HG03469 (cell line): ENCODE results near the gene ZBTB7B.

ENCODE experiments used
- ATAC-seq: cut with Tn5 transposase; IDR thresholded peaks from one replicate; pipeline ENCODE4 v1.9.1; 2021; ENCODE audit warnings: mild to moderate bottlenecking, moderate library complexity, moderate number of reproducible peaks; ENCODE audit not compliant: unreplicated experiment

Gene ZBTB7B

DNA sequence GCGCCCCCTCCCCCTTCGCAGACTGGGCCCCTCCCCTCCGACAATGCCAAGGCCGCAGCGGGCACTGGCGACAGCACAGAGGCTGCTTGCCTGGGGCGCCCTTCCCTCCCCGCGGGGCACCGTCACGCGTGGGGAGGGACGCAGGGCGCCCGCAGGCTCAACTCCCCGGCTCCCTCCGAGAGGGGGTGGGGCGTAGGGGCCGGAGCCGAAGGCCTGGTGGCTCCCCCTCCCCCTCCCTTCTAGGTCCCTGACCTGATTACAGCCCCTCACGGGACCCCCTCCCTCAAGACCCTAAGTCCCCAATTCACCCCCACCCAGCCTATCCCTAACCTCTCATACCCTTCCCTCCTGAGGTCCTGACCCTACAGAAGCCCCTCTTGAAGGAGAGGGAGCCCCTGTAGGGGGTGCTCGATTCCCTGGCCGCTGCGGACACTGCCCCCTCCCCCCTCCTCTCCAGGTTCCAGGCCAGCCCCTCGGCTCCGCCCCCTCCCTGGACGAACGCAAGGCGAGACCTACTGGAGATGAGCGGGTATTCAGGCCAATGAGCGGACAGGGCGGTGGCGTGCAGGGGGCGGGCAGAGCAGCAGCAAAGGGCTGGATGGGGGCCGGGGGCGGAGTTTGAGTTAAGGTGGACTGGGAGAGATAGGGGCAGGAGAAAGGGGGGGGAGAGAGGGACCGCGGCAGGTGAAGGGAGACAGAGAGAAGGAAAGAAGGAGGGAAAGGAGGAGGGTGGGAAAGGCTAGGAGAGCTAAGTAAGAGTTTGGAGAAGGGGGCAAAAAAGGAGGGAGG is 733 bp upstream of the ZBTB7B start:
- no peak for ATAC-seq

DNA sequence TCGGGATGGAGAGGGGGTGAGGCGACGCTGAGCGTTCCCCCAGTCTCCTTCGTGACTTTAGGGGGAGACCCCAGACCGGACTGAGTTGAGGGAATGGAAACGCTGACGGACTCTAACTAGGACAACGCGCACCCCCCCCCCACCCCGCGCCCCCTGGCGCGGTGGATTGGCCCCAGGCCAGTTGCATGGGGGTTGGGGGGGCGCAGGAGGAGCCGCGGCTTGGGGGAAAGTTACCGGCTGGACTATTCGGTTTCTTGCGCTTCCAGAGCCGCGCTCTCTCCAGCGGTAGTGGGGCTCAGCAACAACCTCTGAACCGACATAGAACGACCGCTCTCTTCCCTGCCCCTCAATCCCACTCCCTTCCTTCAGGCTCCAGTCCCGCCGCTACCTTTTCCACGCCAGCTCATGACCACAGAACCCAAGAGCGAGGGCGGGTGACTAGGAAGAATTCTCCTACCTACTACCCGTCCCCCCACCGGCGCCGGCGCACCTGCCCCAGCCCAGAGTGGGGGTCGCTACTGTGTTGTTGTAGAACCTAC is 694 bp downstream of the ZBTB7B start:
- no peak for ATAC-seq

DNA sequence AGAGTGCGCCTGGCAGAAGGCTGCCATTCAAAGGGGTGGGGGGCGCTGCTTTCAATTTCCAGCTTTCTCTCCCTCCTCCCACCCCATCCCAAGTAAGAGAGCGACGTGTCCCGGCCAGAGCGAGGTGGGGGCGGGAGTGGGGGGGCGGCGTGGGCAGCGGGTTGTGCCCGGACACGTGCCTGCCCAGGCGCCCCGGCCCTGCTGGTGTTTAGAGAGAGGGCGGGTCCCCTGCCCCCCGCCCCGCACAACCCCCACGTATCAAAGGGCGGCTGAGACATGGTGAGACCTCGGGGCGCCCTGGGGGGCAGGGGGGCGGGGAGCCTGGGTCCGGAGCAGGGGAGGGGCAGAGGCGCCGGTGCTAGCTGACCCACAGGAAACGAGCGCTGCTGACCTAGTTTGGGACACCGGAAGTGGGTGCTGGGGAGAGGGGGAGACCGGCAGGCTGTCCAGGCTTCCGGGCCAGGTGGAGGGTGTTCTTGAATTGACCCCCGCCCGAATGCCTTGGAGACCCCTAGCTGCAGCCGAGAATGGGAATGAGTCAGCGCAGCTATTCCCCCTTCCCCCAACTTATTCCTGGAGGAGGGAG is 1.3 kb downstream of the ZBTB7B start:
- no peak for ATAC-seq

DNA sequence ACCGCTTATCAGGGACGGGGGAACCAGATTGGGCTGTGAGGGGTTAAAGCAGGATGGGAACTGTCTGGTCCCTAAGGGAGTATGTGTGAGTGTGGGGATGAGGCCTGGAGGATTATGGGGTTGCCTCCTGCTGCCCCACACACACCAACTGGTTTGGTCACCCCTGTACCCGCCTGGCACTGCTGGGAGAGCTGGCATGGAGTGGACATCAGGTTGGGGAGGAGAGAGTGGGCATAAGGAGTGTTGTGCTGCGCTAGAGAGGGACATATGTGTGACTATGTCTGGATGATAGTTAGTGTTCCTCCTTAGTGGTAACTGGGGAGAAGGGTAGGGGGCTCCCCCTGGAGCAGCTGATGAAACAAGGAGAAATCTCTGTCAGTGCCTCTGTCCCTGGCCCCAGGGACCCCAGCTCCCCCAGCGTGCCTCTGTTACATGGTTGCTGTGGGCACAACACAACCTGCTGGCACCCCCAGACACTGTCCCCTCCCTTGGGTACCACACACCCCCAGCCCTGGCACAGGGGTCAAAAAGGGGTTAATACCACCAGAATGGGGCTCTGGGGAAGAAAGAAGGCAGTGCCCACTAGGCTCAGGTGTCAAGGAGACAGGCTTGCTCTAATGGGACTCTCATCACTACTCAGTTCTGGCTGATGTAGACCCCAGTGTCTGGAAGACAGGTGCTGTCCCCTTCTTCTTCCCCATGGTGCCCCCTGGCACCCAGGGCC is 1.9 kb downstream of the ZBTB7B start:
- no peak for ATAC-seq

DNA sequence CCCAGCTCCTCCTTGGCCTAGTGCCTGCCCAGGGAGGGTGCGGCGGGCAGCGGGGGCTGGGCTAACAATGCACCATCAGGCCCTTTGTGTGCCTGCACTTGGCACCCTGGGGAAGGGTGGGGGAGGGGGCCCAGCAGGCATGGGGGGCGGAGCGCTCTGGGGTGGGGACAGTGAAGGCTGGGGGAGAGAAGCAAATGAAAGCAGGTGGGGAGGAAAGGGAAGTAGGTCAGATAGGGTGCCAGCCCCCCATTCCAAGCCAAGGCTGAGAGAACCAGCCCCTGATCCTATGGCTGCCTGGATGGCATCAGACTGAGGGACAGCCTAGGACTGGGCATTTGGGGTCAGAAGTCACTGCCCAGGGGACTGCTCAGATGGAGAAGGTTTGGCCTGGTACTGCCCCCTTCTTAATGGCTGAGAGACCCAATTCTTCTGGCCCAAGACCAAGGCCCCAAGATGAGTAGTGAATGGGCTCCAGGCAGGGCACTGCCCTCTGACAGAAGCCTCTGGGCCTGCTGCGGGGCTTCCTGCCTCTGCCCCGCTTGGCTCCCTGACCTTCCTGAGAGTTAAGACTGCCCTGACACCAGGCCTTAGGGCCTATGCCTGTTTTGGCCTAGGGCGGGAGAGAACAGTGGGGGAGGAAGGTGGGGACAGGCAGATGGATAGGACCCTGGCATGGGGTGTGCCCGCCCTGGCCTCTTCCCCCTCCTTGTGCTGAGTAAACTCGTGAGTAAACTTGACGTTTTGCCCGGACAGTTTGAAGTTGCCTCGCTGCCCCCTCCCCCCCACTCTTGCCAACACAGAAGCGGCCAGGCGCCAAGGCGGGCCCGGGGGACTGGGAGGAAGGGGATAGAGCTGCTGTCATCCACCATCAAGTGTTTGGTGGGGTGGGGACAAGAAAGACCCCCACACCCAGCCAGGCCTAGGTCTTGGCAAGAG is 2.7 kb downstream of the ZBTB7B start:
- no peak for ATAC-seq

DNA sequence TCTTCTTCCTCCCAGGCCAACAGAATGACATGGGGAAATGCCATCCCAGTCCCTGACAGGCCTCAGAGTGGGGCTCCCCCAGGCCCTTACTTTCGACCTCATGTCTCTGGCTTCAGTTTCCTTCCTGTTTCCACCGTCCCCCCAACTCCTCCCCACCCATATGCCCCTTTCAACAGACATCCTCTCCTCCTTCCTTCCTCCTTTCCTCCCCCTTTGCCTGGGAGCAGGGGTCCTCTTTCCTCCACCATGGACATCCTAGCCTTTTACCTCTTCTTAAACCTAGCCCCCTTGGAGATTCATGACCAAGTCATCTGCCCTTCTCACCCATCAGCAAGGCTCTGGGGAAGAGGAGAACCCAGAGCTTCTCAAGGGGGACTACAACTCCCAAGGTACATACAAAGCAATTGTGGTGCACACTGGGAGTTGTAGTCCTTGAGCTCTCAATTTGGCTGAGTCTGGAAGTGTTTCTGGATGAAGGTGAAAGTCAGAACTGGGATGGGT is 4.0 kb downstream of the ZBTB7B start:
- ATAC-seq = no peak

DNA sequence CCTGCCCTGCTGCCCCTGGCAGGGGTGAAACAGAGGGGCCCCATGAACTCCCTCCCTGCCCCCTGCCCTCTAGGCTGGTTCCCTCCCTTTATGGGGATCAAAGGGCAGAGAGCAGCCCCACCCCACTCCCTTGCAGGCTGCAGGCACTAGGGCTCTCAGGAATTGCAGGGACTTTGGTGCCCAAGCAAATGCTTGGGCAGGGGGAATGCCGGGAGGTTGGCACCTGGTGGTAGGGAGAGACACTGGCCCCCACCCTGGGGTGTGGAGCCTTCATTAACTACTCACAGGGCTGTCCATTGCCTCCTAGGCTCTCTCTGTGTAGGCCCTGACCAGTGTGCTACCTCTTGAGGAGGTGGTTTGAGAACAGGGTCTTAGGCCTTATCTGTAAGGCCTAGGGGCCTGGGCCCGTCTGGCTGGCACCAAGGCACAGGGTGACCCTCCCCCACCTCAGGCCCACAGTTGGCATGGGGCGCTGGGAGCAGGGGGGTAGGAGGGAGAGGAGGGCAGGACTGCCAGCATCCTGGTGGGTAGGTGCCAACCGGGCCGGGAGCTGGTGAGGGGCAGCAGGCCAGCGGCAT is 4.7 kb downstream of the ZBTB7B start:
- ATAC-seq = no peak

DNA sequence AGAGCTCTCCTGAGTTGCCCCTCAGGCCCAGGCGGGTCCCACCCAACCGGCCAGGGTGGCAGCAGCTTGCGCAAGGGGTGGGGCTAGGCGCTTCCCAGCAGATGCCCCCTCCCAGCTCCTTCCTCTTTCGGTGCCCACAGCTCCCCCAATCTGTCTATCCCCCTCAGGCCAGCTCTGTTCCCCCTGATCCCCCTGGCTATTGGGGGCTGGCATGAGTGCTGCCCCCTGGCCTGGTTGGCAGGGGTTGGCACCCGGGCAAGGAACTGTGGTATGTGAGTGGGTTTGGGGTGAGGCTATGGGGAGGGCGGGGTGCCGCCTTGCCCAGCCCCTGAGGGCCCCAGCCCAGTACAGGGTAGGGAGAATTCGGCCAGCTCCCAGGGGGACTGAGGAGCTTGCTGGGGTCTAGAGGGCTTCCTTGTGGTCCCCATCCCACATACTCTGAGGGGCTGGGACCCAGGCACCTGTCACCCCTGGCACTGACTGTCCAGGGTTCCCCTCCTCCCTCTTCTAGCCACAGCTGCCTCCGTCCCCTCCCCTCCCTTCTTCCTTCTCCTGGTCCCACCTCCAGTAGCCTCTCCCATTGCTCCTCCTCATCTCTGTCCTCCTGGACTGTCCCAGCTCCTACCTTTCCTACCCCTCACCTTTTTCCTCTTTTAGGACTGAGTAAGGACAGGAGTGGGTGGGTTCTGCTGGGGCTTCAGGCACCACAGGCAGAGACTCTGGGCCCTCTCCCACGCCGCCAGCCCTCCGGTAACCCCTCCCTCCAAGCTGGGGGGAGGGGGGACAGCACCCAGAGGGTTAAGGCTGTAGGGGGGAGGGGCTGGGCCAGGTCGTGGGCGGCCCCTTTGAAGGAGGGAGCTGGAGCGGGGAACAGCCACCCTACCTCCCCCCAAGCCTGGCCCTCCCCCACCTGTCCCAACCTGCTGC is 5.7 kb downstream of the ZBTB7B start:
- no peak for ATAC-seq

DNA sequence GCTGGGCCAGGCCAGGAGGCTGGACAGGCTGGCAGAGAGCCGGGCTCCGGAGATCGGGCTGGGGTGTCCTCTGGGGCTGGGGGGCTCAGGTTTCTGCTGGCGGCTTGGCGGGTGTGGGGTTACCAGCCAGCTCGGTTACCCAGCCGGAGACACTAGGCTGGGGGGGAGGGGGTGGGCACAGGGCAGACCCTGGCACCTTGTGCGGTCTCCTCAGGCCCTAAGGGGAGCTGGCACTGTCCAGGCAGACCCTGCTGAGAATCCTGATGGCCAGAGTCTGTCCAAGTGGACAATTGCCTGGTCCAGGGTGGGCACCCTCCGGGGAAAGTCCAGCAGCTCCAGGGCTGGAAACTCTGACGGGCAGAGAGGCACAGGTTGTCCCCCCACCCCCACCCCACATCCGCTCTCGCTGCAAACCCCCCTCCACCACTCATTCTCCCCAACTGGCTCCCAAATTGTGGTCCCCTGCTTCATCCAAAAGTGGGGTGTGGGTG is 6.7 kb downstream of the ZBTB7B start:
- ATAC-seq = no peak

DNA sequence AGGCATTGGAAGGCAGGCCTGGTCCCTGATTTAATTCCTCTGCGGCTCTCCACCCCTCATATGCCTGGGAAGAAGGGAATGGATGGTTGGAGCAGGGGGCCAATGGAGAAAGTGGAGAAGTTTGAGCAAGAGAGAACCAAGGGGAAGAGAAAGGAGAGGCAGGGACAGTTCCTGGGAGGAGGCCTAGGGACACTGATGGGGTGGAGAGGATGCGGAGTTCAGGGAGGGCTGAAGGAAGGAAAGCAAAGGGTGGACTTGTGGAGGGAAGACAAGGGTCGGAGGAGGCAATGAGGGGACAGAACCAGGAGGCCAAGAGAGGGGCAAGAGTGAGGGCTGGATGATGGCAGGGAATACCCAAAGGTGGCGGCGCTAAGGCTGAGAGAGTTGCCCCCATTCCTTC is 7.1 kb downstream of the ZBTB7B start:
- ATAC-seq = no peak

DNA sequence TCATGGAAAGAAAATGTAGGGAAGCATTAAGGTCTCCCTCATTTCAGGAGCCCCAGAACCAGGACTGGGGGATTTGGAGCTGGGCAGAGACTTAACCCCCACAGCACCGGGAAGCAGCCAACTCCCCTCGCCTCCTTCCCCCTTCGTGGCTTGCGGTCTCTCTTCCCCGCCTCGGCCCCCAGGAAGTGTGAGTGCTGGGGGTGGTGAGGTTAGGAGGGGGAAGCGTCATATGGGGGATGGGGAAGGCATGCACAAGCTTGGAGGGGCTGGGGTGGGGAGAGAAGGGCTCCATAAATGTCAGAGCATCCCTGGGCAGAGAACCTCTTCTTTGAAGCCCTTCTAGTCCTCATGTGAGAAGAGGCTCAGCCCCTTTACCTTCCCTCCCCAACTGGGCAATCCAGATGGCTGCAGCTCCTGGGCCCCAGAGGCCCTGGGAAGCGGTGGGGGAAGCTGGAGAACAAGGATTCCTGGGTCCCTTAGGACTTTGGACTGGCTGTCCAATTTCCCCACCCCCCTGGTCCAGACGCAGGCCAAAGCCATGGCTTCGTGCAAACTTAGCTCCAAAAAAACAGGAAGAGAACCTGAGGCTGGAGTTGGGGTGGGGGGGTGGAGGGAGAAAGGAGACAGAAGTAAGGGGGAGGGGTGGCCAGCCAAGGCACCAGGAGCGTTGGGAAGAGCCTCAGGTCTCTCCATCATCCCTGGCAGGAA is 7.8 kb downstream of the ZBTB7B start:
- ATAC-seq = no peak

DNA sequence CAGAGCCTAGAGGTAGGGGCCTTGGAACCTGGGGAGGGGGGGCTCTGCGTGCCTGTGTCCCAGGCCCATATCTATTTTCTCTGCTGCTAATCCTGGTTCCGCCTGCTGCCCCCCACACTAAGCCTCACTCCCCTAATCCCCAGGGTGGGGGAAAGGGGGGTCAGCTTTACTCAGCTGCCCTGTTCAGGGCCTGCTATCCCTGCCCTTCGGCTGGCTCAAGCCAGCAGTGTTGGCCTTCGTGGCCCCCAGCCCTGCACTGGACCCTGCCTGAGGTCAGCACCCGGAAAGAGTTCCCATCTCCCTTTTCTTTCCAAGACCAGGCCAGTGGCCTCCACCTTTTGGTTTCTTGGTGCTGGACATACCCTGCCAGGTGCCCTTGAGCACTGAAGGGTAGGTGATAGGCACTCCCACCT is 8.4 kb downstream of the ZBTB7B start:
- ATAC-seq = no peak

DNA sequence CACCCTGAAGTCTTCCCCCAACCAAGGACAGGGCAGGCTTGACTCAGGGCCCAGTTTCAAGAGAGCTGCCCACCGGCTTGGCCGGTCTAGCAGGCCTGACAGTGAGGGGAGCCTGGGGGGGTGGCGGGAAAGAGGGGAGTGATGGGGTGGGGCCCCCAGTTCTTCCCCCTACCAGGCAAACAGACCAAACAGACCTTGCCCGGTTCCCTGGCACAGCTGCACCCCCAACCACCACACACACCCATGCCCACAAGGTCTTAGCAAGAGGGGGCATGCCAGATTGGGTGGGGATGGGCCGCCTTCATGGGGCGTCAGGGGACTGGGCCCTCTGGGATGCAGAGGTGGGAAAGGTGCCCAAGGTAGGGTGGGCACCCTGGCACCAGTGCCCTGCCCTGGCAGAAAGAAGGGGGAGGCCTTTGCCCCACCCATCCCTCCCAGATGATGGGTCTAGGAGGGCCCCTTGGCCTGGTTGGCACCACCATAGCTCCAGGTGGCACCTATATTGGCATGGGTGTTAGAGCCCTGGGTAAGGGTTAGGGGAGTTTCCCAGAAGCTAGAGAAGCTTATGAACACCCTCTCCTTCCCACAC is 8.9 kb downstream of the ZBTB7B start:
- ATAC-seq = no peak

DNA sequence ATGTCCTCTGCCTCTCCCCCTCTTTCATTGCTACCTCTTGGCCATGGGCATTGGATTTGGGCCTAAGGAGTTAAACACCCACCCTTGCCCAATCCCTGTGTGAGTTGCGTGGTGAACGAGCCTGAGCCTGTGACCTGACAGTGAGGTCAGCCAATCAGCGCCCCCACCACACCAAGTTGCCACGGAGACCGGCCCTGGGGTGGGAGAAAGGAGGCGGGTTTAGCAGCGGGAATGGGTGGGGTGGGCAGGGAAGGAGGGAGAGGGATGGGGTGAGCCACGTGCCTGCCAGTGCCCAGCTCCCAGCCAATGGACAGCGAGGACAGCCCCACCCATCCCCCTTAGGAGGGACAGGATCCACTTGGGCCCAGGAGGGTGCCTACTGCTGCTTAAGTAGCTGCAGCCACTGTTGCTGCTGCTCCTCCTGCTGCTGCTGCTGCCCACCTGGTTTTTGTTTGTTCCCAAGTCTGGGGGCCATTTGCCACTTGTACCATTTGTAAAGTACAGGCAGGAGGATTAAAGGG is 9.5 kb downstream of the ZBTB7B start:
- ATAC-seq = no peak

DNA sequence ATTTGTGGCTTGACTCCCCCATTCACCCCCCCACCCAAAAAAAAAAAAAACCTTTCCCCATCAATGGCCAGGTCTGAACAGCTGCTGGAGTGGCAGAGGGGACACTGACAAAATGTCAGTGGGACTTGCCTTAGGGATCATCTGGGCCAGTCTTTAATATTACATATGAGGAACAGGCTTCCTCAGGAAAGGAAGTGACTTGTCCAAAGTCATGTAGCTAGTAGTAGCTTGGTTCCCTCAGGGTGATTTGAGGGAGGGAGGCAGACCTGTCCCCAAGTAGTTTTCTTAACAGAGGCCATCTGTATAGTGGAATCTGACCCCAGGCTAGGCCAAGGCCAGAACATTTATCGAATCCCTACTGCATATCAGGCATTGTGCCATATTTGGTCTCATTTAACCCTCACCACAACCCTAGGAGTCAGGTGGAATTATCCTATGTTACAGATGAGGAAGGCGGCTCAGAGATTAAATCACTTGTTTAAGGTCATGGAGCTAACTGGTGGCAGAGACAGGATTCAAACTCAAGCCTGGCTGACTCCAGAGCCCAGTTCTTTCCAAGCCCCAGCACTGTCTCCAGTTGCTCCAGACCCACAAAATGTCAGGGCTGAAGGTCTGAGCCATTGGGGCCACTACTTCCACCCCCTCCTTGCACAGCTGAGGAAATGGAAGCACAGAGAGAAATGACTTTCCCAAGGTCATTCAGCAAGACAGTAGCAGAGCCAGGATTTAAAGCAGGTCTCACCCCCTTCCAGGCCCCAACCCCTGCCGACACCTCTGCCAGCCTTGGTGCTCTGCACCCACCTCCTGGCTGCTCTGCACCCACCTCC is 10.4 kb downstream of the ZBTB7B start:
- ATAC-seq = no peak

DNA sequence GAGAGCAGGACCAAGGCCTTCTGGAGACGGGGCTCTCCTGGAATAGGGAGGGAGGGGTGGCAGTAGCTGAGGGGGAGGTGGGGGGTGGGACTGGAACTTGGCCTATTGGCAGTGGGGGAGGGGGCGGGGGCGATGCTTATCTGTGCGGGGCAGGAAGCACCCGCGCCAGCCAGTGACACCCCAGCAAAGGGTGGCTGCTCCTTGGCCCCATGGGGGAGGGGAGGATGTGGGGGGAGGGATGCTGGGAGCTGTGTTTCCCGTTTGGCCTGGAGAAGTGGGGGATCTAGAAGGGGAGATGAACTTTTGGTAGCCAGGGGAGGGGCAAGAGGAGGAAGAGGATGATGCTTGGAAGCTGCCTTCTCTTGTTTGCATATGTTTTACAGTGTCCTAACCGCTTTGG is 11.0 kb downstream of the ZBTB7B start:
- no peak for ATAC-seq
